GM19099 (cell line): ENCODE data around the gene GUCY1A2.

Experiments used
- POLR2A ChIP-seq: IDR thresholded peaks from 3 replicates; pipeline ENCODE4 v1.6.1; 2011; ENCODE audit warnings: low read depth; ENCODE audit not compliant: insufficient read length; ENCODE audit errors: extremely low read depth

GUCY1A2 gene

GRCh38 chr11:106962995-106963394, 55.3 kb downstream of the GUCY1A2 start:
- TF ChIP-seq POLR2A = no peak

DNA sequence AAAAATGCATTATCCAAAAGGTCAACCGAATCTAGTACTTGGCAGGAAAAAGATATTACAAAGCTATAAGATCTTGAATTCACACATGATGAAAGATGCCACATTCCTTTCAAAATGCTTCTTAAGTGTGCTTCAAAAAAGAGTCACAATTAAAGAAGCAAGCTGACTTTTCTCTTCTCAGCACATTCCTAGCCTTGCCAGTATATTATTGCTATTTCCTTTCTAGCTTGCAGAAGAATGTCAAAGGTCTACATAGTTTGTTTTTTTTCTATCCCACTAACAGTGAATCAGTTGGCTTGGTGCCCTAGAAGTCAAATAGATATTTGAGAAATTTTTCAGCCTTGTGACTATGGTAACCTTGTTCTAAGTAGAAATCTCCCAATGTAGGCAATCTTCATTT, 56.8 kb downstream of the GUCY1A2 start:
- TF ChIP-seq POLR2A = no peak

- TF ChIP-seq POLR2A = no peak
Observed at GRCh38 chr11:106961048-106961447, 57.2 kb downstream of the GUCY1A2 start.

GRCh38 chr11:106959800-106960199, 58.5 kb downstream of the GUCY1A2 start:
- no peak for TF ChIP-seq POLR2A

DNA sequence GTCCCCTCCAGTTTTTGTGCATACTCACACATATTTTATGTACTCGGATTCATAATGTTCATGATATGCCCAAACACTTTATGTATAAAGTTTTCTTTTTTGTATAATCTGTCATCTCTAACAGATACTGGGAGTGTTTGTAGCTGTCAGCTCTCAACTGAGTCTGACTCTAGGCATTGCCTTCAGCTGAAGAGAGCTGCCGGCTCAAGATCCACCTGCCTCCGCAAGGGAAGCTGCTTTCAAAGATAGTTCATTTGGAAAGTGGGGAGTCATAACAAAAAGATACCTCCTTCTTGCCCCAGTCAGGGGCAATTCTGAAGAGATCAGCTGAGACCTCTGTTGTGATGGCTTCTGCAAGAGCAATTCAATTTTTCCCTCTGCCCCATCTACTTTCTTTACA, 58.9 kb downstream of the GUCY1A2 start:
- TF ChIP-seq POLR2A = no peak

DNA sequence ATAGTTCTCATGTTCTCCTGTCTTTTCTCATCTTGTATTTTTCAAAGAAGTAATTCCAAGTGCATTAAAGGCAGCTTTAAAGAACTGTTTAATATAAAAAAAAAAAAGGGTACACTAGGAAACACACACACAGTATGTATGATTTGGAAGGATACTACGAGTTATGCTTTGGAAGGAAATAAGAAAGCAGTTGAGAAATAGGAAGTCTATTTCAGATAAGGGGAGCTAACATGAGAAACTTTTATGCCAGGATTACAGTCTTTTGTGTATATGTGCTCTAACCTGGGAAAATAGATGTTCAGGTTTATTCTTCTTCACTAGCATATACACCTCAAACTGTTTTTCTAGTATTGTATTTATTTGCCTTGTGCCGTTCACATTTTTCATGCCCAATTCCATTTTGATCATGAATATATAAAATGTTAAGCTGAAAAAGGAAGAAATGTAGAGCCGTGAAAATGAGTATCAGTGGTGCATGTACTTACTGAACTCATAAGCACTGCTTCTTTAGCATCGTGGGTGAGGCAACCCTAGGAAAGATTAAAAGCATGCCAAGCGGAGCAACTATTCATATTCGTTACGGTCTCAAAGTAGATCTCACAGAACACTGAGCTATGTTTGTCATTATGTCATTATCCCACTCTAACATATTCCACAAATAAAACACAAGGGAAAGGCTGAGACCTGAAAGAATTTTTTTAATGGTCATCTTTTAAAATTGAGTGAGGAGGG, 59.6 kb downstream of the GUCY1A2 start:
- TF ChIP-seq POLR2A = no peak

DNA sequence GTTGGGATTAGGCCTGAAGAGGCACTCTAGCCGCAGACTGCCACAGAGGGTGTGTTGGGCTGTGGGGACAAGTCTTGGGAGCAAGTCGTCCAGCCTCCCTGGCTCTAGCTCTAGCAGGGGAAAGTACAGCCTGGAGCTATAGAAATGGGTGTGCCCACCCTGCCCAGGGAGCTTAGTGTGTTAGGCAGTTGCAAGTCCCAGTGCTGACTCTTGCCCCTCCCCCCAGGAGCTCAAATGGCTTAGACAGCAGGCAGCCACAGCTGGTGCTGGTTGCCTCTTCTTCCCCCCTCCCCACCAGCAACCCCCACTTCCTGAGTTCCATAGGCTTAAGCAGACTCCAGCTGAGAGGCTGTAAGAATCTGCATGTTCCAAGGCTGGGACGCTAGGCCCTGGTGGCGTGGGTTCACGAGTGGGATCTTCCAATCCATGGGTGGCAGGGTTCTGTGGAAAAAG, 61.2 kb downstream of the GUCY1A2 start:
- no peak for TF ChIP-seq POLR2A

- TF ChIP-seq POLR2A = no peak
Observed at GRCh38 chr11:106950067-106950491, 68.2 kb downstream of the GUCY1A2 start.

GRCh38 chr11:106943089-106943488, 75.2 kb downstream of the GUCY1A2 start:
- no peak for TF ChIP-seq POLR2A

- no peak for TF ChIP-seq POLR2A
Observed at GRCh38 chr11:106939157-106939556, 79.1 kb downstream of the GUCY1A2 start.

DNA sequence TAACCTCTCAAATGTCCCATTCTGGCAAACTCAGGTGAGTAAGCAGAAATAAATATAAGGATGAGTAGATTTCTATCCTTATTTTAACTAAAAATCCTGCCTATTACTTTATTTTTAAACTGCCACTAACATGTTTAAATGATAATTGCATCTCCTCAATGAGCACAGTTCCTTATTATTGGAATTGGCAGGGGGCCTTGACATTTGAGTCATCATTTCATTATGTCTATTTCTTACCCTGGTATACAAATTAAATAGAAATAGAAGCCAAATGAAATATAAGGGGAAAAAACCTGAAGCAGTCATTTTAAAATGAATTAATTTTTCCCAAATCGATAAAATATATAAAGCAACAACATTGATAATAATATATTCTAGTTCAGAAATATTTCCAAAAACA, 81.2 kb downstream of the GUCY1A2 start:
- no peak for TF ChIP-seq POLR2A

DNA sequence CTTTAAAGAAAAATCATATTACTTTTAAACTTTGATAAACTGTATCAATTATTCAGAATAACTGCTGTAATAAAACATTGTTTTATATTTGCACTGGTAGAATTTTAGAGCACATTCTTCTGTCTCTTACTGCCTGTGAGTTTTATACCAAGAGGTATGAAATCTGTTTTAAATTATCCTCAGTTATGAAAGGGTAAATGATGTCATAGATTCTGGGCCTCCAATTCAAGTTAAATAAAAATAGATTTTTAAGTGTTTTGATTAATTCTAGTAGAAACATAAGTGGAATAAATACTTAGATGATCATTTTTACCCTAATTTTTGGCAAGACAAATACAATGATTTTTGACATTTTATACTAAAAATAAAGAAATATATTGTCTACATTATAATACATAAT, 93.0 kb downstream of the GUCY1A2 start:
- TF ChIP-seq POLR2A = no peak

GRCh38 chr11:106920899-106921509, 97.3 kb downstream of the GUCY1A2 start:
- no peak for TF ChIP-seq POLR2A

DNA sequence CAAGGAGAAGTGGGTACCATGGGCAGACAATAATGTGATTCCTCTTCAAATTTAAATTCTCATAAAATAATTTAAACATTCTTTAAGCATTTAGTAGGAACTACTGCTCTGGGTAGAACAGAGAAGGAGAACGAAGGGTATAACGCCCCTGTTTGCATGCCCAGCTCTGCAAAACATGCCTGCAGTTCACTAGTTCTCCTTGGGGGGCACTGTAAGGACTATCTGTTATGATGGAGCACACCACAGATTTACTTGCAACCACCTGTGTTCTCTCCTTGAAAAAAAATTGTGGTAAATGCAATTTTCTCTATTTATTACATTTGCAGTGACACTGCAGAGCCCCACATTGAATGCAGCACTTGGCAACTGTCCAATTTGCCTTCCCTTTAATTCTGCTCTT, 100.3 kb downstream of the GUCY1A2 start:
- TF ChIP-seq POLR2A = no peak

DNA sequence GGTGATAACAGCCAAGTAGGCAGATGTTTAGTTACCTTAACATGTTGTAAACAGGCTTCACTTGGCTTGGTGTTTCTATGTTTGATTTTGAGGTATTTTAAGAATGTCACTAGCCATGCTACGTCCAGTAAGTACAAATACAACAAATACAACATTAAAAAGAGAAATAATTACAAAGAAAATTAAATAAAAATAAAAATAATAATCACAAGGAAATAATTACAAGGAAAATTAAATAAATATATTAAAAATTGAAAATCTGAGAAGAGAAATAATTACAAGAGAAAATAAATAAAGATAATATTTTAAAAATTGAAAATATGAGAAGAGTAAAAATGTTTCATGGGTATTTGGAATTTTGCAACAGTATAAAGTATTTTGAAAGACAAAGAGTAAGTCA, 103.9 kb downstream of the GUCY1A2 start:
- TF ChIP-seq POLR2A = no peak

- TF ChIP-seq POLR2A = no peak
Observed at GRCh38 chr11:106913141-106913540, 105.1 kb downstream of the GUCY1A2 start.

DNA sequence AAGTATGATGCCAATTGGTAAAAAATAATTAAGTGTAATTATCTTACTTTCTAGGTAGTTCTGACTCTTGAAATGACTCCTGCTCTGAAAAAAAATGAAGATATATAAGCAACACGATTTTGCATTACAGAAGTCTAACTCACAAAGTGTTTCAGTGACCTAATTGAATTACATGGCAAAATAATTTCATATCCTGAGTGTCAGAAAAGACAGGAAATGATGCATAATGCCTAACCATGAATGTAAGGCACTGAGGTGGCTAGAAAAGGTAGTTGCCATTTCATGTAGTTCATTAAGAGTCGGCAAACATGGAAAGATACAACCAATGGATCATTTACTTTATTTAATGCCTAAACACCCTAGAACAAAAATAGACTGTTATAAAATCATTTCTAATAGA, 113.5 kb downstream of the GUCY1A2 start:
- TF ChIP-seq POLR2A = no peak

- TF ChIP-seq POLR2A = no peak
Observed at GRCh38 chr11:106889718-106890117, 128.6 kb downstream of the GUCY1A2 start.

GRCh38 chr11:106888386-106888785, 129.9 kb downstream of the GUCY1A2 start:
- TF ChIP-seq POLR2A = no peak
